ENCODE data around the gene SKOR1.

Gene SKOR1

DNA sequence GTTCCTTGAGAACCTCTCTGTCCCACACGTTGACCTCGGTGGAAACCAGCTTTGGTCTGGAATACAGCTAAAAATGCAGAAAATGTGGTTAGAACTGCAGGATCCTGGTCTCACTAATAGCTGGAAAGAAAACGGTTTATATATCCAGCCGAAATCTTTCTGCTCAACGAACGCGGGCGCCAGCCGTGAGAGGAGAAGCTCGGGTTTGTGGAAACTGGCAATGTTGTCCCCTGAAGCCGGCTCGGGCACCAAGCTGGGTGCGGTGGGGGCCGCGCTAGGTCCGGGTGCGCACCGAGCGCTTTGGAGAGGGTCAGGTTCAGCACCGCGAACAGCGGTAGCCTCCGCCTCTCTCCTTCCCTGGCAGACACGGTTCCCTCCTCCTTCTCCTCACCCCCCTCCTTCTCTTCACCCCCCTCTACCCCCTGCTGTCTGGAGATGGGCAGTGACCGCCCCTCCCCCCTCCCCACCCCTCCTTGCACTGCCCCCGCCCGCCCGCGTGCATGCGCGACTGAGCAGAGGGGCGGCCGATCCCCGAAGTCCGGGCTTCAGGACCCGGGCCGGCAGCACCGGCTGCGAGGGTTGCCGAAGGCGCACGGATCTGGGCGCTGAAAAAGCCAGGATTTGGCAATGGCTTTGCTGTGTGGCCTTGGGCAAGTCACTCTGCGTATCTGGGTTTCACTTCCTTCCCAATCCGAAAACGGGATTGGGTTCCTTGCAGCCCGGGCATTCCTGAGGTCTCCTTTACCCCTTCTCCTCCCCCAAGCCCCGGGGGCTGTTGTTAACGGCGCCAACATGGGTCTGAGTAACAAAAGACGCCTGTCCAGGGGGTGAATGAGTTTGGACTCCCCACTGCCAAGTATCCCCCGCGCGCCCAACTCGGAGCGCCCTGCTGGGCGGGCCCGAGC, at the start of gene SKOR1:
Gene SKOR1 (plus strand): TSS at position 534 of the 905 bp plus-strand sequence. CDS start 94 bp downstream, at position 628.
- Mint-ChIP-seq H3K36me3 (ENCODE audit: low read depth) (no peaks in the 10 kb centered on the region), H3K27ac (peak within 1 kb of the TSS; percentile 88), H3K9me3 (no peaks in the 10 kb centered on the region), H3K4me1 (ENCODE audit: low read depth) (peaks cover 67% of the 10 kb centered on the region), H3K4me3 (peak within 1 kb of the TSS; percentile 77), H3K27me3 (peaks cover 77% of the 10 kb centered on the region)
- peak; percentile 49 for DNase-seq

DNA sequence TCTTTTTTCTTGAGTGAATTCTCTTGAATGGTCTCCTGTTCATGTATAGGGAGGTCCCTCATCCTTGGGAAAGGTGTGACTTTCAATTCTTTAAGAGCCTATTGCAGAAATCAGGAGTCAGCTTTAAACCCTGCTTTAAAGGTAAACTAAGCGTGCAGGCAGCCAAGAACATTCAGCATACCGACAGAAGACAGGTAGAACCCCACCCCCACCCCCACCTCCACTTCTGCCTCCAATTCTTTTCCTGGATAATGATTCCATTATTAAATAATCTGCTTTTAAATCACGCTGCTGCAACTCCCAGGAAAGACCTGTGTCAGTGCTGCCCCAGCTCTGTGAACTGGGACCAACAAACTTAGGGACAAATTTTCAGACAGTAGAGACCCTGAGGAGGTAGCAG, 49.3 kb upstream of the SKOR1 start:
- H3K36me3 Mint-ChIP-seq (ENCODE audit: low read depth), result peaks cover 6% of the 10 kb centered on the region
- H3K4me1 Mint-ChIP-seq (ENCODE audit: low read depth), result no peaks in the 10 kb centered on the region
- no peak for DNase-seq
- no peaks in the 10 kb centered on the region for H3K9me3 Mint-ChIP-seq
- no peaks in the 10 kb centered on the region for H3K27me3 Mint-ChIP-seq
- H3K27ac Mint-ChIP-seq, result no peak overlapping the region
- H3K4me3 Mint-ChIP-seq, result no peak overlapping the region

DNA sequence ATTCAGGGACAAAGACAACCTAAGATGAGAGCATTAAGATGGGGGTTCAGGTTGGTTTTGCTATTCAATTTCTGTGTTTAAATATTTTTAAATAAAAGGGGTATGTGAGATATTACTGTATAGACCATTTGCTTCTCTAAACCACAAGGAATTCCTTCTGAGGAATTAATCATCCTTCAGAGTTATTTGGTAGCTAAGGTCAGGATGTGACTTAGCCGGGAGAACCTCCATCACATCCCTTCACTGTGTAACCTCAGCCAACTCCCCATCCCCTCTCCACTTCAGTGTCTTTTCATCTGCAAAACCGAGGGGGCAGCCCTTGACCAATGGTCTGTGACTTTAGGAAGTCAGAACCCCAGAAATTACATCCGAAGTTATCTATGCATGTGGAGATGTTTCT, 48.7 kb upstream of the SKOR1 start:
- no peak for DNase-seq
- Mint-ChIP-seq H3K9me3 (no peaks in the 10 kb centered on the region), H3K4me3 (no peak overlapping the region), H3K27me3 (no peaks in the 10 kb centered on the region), H3K36me3 (ENCODE audit: low read depth) (peaks cover 6% of the 10 kb centered on the region), H3K27ac (no peak overlapping the region), H3K4me1 (ENCODE audit: low read depth) (no peaks in the 10 kb centered on the region)

GRCh38 chr15:67777071-67777470, 48.2 kb upstream of the SKOR1 start:
- H3K9me3 Mint-ChIP-seq, result no peaks in the 10 kb centered on the region
- no peak for DNase-seq
- peaks cover 3% of the 10 kb centered on the region for H3K4me1 Mint-ChIP-seq (ENCODE audit: low read depth)
- H3K36me3 Mint-ChIP-seq (ENCODE audit: low read depth), result peaks cover 6% of the 10 kb centered on the region
- no peak overlapping the region for H3K27ac Mint-ChIP-seq
- no peak overlapping the region for H3K4me3 Mint-ChIP-seq
- H3K27me3 Mint-ChIP-seq, result no peaks in the 10 kb centered on the region

DNA sequence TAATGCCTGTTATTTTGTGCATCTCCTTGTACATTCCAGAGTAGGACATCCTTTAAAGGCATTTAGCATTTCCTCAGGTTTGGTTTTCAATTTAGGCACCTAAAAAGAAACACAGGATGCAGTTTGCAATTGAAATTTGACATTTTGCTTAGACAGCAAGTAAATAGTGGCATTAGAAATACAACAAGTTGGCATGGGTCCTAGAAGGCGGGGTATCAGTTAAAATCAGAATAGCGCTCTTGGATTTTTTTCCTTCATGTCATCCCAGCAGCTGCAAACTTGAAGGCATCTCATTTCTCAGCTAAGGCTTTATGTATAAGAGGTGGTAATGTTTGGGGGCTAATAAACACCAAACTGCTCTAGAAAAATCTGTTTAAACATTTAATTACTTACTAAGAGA, 47.5 kb upstream of the SKOR1 start:
- Mint-ChIP-seq H3K4me3 (no peak overlapping the region), H3K27me3 (no peaks in the 10 kb centered on the region), H3K36me3 (ENCODE audit: low read depth) (peaks cover 6% of the 10 kb centered on the region), H3K4me1 (ENCODE audit: low read depth) (peaks cover 7% of the 10 kb centered on the region), H3K27ac (no peak overlapping the region), H3K9me3 (no peaks in the 10 kb centered on the region)
- no peak for DNase-seq

- Mint-ChIP-seq H3K27me3 (no peaks in the 10 kb centered on the region), H3K9me3 (no peaks in the 10 kb centered on the region), H3K4me3 (no peak overlapping the region), H3K4me1 (ENCODE audit: low read depth) (peaks cover 19% of the 10 kb centered on the region), H3K27ac (no peak overlapping the region), H3K36me3 (ENCODE audit: low read depth) (peaks cover 4% of the 10 kb centered on the region)
- no peak for DNase-seq
These were observed 46.3 kb upstream of the SKOR1 start for GRCh38 chr15:67778968-67779548.

GRCh38 chr15:67779549-67780111, 45.7 kb upstream of the SKOR1 start:
- H3K4me1 Mint-ChIP-seq (ENCODE audit: low read depth), result peaks cover 25% of the 10 kb centered on the region
- no peak overlapping the region for H3K27ac Mint-ChIP-seq

GRCh38 chr15:67781061-67781460, 44.2 kb upstream of the SKOR1 start:
- no peaks in the 10 kb centered on the region for H3K9me3 Mint-ChIP-seq
- no peaks in the 10 kb centered on the region for H3K36me3 Mint-ChIP-seq (ENCODE audit: low read depth)
- no peaks in the 10 kb centered on the region for H3K27me3 Mint-ChIP-seq
- H3K27ac Mint-ChIP-seq, result no peak overlapping the region
- H3K4me1 Mint-ChIP-seq (ENCODE audit: low read depth), result peaks cover 33% of the 10 kb centered on the region
- no peak overlapping the region for H3K4me3 Mint-ChIP-seq
- no peak for DNase-seq

More at GRCh38 chr15:67779549-67780111, 45.7 kb upstream of the SKOR1 start:
- no peak for DNase-seq
- Mint-ChIP-seq H3K9me3 (no peaks in the 10 kb centered on the region), H3K4me3 (no peak overlapping the region), H3K36me3 (ENCODE audit: low read depth) (peaks cover 4% of the 10 kb centered on the region), H3K27me3 (no peaks in the 10 kb centered on the region)

DNA sequence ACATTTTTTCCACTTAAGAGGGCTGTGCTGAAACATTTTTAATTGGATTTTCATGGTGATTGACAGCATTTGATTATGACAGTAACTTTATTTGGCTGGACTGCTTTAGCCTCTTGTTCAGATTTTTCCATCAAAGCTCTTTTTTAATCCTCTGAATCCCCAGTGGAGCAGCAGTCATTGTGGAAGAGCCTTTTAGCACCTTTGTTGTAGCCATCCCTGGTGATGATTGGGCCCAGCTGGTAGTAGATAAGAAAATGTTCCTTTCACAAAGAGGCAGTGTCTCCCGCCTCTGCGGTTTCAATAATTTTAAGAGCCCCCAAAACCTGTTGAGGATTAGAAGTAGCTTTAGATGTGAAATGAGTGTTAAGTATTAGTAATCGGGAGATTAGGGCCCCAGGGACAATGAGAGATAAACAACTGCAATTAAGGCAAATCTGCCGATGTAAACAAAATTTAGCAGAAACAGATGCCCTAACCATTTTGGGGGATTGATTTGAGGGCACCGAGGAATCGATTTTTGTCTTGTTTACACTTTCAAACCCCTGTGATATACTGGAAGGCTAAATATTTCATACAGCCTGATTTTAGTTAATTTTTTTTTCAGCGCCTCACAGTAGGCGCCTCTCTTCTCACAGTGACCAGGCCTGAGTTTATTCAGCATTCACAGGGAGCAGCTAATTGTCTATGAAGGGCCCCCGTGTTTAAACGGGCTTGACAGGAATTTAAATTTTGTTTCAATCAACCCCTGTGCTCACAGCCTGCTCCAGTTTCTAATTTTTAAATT, 43.2 kb upstream of the SKOR1 start:
- no peak for DNase-seq
- Mint-ChIP-seq H3K27me3 (no peaks in the 10 kb centered on the region), H3K4me3 (no peak overlapping the region), H3K4me1 (ENCODE audit: low read depth) (peaks cover 33% of the 10 kb centered on the region), H3K36me3 (ENCODE audit: low read depth) (no peaks in the 10 kb centered on the region), H3K27ac (no peak overlapping the region), H3K9me3 (no peaks in the 10 kb centered on the region)

DNA sequence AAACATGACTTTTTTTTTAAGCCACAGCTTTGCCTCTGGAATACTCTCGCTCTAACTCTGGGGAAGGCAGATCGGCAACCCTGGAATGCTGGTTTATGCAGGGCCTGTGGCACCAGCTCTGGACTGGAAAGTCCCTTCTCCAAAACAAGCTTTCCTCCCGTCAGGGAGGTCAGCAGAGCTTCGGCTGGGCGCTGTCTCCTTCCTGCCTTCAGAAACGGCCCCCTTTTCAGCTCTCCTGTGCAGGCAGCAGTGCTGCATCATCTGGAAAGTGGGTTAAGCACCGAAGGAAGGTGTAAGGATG, 42.7 kb upstream of the SKOR1 start:
- Mint-ChIP-seq H3K36me3 (ENCODE audit: low read depth) (no peaks in the 10 kb centered on the region), H3K9me3 (no peaks in the 10 kb centered on the region), H3K27me3 (no peaks in the 10 kb centered on the region), H3K4me1 (ENCODE audit: low read depth) (peaks cover 33% of the 10 kb centered on the region), H3K4me3 (no peak overlapping the region), H3K27ac (no peak overlapping the region)
- DNase-seq, result no peak

GRCh38 chr15:67783303-67783702, 42.0 kb upstream of the SKOR1 start:
- Mint-ChIP-seq H3K9me3 (no peaks in the 10 kb centered on the region), H3K4me3 (no peak overlapping the region), H3K27me3 (no peaks in the 10 kb centered on the region), H3K27ac (peak overlapping the region; percentile 68), H3K4me1 (ENCODE audit: low read depth) (peaks cover 33% of the 10 kb centered on the region), H3K36me3 (ENCODE audit: low read depth) (no peaks in the 10 kb centered on the region)
- DNase-seq, result peak; percentile 42

GRCh38 chr15:67784090-67784781, 41.1 kb upstream of the SKOR1 start:
- H3K27ac Mint-ChIP-seq, result no peak overlapping the region
- H3K36me3 Mint-ChIP-seq (ENCODE audit: low read depth), result no peaks in the 10 kb centered on the region
- DNase-seq, result no peak
- no peaks in the 10 kb centered on the region for H3K9me3 Mint-ChIP-seq
- H3K27me3 Mint-ChIP-seq, result no peaks in the 10 kb centered on the region
- H3K4me1 Mint-ChIP-seq (ENCODE audit: low read depth), result peaks cover 33% of the 10 kb centered on the region
- no peak overlapping the region for H3K4me3 Mint-ChIP-seq

GRCh38 chr15:67784856-67785430, 40.4 kb upstream of the SKOR1 start:
- H3K36me3 Mint-ChIP-seq (ENCODE audit: low read depth), result peaks cover 2% of the 10 kb centered on the region
- no peak overlapping the region for H3K4me3 Mint-ChIP-seq
- no peak overlapping the region for H3K27ac Mint-ChIP-seq
- H3K4me1 Mint-ChIP-seq (ENCODE audit: low read depth), result peaks cover 33% of the 10 kb centered on the region
- no peak for DNase-seq
- H3K27me3 Mint-ChIP-seq, result no peaks in the 10 kb centered on the region
- H3K9me3 Mint-ChIP-seq, result no peaks in the 10 kb centered on the region

DNA sequence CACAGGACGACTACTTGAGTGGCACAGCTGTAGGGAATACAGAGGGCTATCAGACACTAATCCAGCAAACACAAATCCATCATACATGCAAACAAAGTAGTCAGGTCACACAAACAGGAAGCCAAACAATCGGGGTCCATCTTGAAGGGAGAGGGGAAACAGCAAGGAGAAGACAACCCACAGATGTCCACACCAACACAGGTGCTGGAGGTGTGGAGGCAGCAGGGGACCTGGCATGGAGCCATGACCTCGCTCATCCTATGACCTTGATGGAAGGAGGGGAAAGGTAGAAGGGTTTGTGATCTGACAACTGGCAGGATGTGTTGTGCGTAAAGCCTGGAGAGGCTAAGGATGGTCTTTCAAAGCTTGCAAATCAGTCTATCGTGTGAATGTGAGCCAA, 39.9 kb upstream of the SKOR1 start:
- no peaks in the 10 kb centered on the region for H3K27me3 Mint-ChIP-seq
- no peak overlapping the region for H3K4me3 Mint-ChIP-seq
- no peak for DNase-seq
- H3K27ac Mint-ChIP-seq, result no peak overlapping the region
- H3K36me3 Mint-ChIP-seq (ENCODE audit: low read depth), result peaks cover 3% of the 10 kb centered on the region
- H3K9me3 Mint-ChIP-seq, result no peaks in the 10 kb centered on the region
- H3K4me1 Mint-ChIP-seq (ENCODE audit: low read depth), result peaks cover 33% of the 10 kb centered on the region

Data from activated T-cell treated with anti-CD3 and anti-CD28 coated beads, Interleukin-2, amount 50 U/mL, for 24 hours (primary cell).